Measurements from ENCODE around the gene PROK2. TPM values are rescaled to one million over a fixed set of nuclear protein-coding genes. Genes with fewer than 3 reads are reported as not detected.

Gene PROK2
- total RNA-seq, 1 donor from 2014 or later = not detected

GRCh38 chr3:71825551-71826283 is 40.8 kb upstream of the PROK2 start:
- no peaks in the 10 kb centered on the region for H3K9me3 Mint-ChIP-seq (ENCODE audit: unreplicated experiment)
- no peaks in the 10 kb centered on the region for H3K4me1 ChIP-seq (ENCODE audit: insufficient read depth, low read length)
- H2AFZ ChIP-seq (ENCODE audit: low read depth, low read length) = no peak overlapping the region
- H3K79me2 ChIP-seq (ENCODE audit: insufficient read depth, low read length) = no peaks in the 10 kb centered on the region
- H3K27me3 ChIP-seq (ENCODE audit: insufficient read depth, low read length) = peaks cover 2% of the 10 kb centered on the region
- H3K9ac ChIP-seq (ENCODE audit: low read length) = no peak overlapping the region
- no peak overlapping the region for H3K4me3 ChIP-seq (ENCODE audit: insufficient read depth, low read depth, low read length)
- no peaks in the 10 kb centered on the region for H3K36me3 ChIP-seq (ENCODE audit: insufficient read depth, low read length)
- H3K4me3 Mint-ChIP-seq (ENCODE audit: unreplicated experiment) = no peak overlapping the region
- TF ChIP-seq CTCF (IDR thresholded peaks at IDR 0.05; ENCODE audit: insufficient read depth, low read depth, low read length) (no peak), EZH2 (IDR thresholded peaks at IDR 0.05; ENCODE audit: insufficient read depth, low read length) (no peak)
- H3K4me1 Mint-ChIP-seq (ENCODE audit: low read depth, unreplicated experiment) = no peaks in the 10 kb centered on the region
- no peaks in the 10 kb centered on the region for H3K36me3 Mint-ChIP-seq (ENCODE audit: low read depth, unreplicated experiment)
- H3K27ac Mint-ChIP-seq (ENCODE audit: unreplicated experiment) = no peak overlapping the region
- no peak overlapping the region for H3K4me2 ChIP-seq (ENCODE audit: low read length)
- no peaks in the 10 kb centered on the region for H3K9me3 ChIP-seq (ENCODE audit: insufficient read depth, low read depth, low read length)
- no peak overlapping the region for H3K27ac ChIP-seq (ENCODE audit: low read depth, low read length)
- H4K20me1 ChIP-seq (ENCODE audit: insufficient read depth, low read length) = no peaks in the 10 kb centered on the region
- FAIRE-seq (no peak), DNase-seq (ENCODE audit: low read depth) (no peak)
- H3K27me3 Mint-ChIP-seq (ENCODE audit: low read depth, unreplicated experiment) = peaks cover 2% of the 10 kb centered on the region

- TF ChIP-seq CTCF (IDR thresholded peaks at IDR 0.05; ENCODE audit: insufficient read depth, low read depth, low read length) (no peak), EZH2 (IDR thresholded peaks at IDR 0.05; ENCODE audit: insufficient read depth, low read length) (no peak)
- no peaks in the 10 kb centered on the region for H3K79me2 ChIP-seq (ENCODE audit: insufficient read depth, low read length)
- H3K9me3 ChIP-seq (ENCODE audit: insufficient read depth, low read depth, low read length) = no peaks in the 10 kb centered on the region
- H4K20me1 ChIP-seq (ENCODE audit: insufficient read depth, low read length) = no peaks in the 10 kb centered on the region
- H3K9ac ChIP-seq (ENCODE audit: low read length) = no peak overlapping the region
- DNase-seq (ENCODE audit: low read depth) = no peak
- H3K4me3 ChIP-seq (ENCODE audit: insufficient read depth, low read depth, low read length) = no peak overlapping the region
- H3K27me3 ChIP-seq (ENCODE audit: insufficient read depth, low read length) = no peaks in the 10 kb centered on the region
- H2AFZ ChIP-seq (ENCODE audit: low read depth, low read length) = no peak overlapping the region
- Mint-ChIP-seq H3K36me3 (ENCODE audit: low read depth, unreplicated experiment) (no peaks in the 10 kb centered on the region), H3K4me3 (ENCODE audit: unreplicated experiment) (no peak overlapping the region), H3K27ac (ENCODE audit: unreplicated experiment) (no peak overlapping the region), H3K4me1 (ENCODE audit: low read depth, unreplicated experiment) (peaks cover 1% of the 10 kb centered on the region), H3K27me3 (ENCODE audit: low read depth, unreplicated experiment) (peaks cover 5% of the 10 kb centered on the region), H3K9me3 (ENCODE audit: unreplicated experiment) (no peaks in the 10 kb centered on the region)
- no peak overlapping the region for H3K27ac ChIP-seq (ENCODE audit: low read depth, low read length)
- FAIRE-seq = no peak
- H3K36me3 ChIP-seq (ENCODE audit: insufficient read depth, low read length) = no peaks in the 10 kb centered on the region
- H3K4me2 ChIP-seq (ENCODE audit: low read length) = no peak overlapping the region
- no peaks in the 10 kb centered on the region for H3K4me1 ChIP-seq (ENCODE audit: insufficient read depth, low read length)
Measured at GRCh38 chr3:71821116-71821515, 36.2 kb upstream of the PROK2 start.

GRCh38 chr3:71817262-71817661 is 32.3 kb upstream of the PROK2 start:
- H3K36me3 ChIP-seq (ENCODE audit: insufficient read depth, low read length) = no peaks in the 10 kb centered on the region
- no peaks in the 10 kb centered on the region for H3K4me1 ChIP-seq (ENCODE audit: insufficient read depth, low read length)
- peaks cover 9% of the 10 kb centered on the region for H3K27me3 ChIP-seq (ENCODE audit: insufficient read depth, low read length)
- FAIRE-seq (no peak), DNase-seq (ENCODE audit: low read depth) (no peak)
- Mint-ChIP-seq H3K9me3 (ENCODE audit: unreplicated experiment) (peaks cover 1% of the 10 kb centered on the region), H3K36me3 (ENCODE audit: low read depth, unreplicated experiment) (no peaks in the 10 kb centered on the region), H3K27ac (ENCODE audit: unreplicated experiment) (no peak overlapping the region), H3K4me1 (ENCODE audit: low read depth, unreplicated experiment) (peaks cover 1% of the 10 kb centered on the region), H3K4me3 (ENCODE audit: unreplicated experiment) (no peak overlapping the region), H3K27me3 (ENCODE audit: low read depth, unreplicated experiment) (peaks cover 3% of the 10 kb centered on the region)
- H3K27ac ChIP-seq (ENCODE audit: low read depth, low read length) = no peak overlapping the region
- H3K4me3 ChIP-seq (ENCODE audit: insufficient read depth, low read depth, low read length) = no peak overlapping the region
- TF ChIP-seq CTCF (IDR thresholded peaks at IDR 0.05; ENCODE audit: insufficient read depth, low read depth, low read length) (no peak), EZH2 (IDR thresholded peaks at IDR 0.05; ENCODE audit: insufficient read depth, low read length) (no peak)
- H3K79me2 ChIP-seq (ENCODE audit: insufficient read depth, low read length) = no peaks in the 10 kb centered on the region
- H3K9ac ChIP-seq (ENCODE audit: low read length) = no peak overlapping the region
- H2AFZ ChIP-seq (ENCODE audit: low read depth, low read length) = no peak overlapping the region
- no peaks in the 10 kb centered on the region for H4K20me1 ChIP-seq (ENCODE audit: insufficient read depth, low read length)
- H3K4me2 ChIP-seq (ENCODE audit: low read length) = no peak overlapping the region
- no peaks in the 10 kb centered on the region for H3K9me3 ChIP-seq (ENCODE audit: insufficient read depth, low read depth, low read length)

Measured in astrocyte (in vitro differentiated cells and primary cell).